GM21737 (cell line): Measurements from ENCODE around the gene ABRAXAS1.

ENCODE experiments used
- ATAC-seq: cut with Tn5 transposase; IDR thresholded peaks from one replicate; pipeline ENCODE4 v1.9.1; 2021; ENCODE audit warnings: mild to moderate bottlenecking, moderate library complexity; ENCODE audit not compliant: unreplicated experiment

The ABRAXAS1 gene

GRCh38 chr4:83454686-83455085 is 30.2 kb downstream of the ABRAXAS1 start:
- ATAC-seq = no peak

GRCh38 chr4:83449009-83449408 is 35.9 kb downstream of the ABRAXAS1 start:
- ATAC-seq = no peak

- no peak for ATAC-seq
These were observed 44.0 kb downstream of the ABRAXAS1 start for GRCh38 chr4:83440899-83441298.

- ATAC-seq = no peak
These were observed 44.6 kb downstream of the ABRAXAS1 start for GRCh38 chr4:83440148-83440814.

GRCh38 chr4:83438719-83439118 is 46.2 kb downstream of the ABRAXAS1 start:
- ATAC-seq = no peak

GRCh38 chr4:83436680-83437079 is 48.2 kb downstream of the ABRAXAS1 start:
- ATAC-seq = no peak

- no peak for ATAC-seq
These were observed 53.7 kb downstream of the ABRAXAS1 start for GRCh38 chr4:83431200-83431599.

GRCh38 chr4:83418211-83418610 is 66.7 kb downstream of the ABRAXAS1 start:
- ATAC-seq = no peak

GRCh38 chr4:83417566-83417965 is 67.3 kb downstream of the ABRAXAS1 start:
- ATAC-seq = no peak

GRCh38 chr4:83413676-83414075 is 71.2 kb downstream of the ABRAXAS1 start:
- ATAC-seq = no peak
